Nephron progenitor cell (in vitro differentiated cells): ENCODE data around the gene PHYKPL.
A peak's percentile ranks its signal among the peaks of the same experiment; 100 is the strongest.

ENCODE experiments used
- DNase-seq: peaks from one replicate; pipeline ENCODE4 v3.0.0; 2021
- H3K27ac Mint-ChIP-seq: 2 replicates; pipeline ENCODE4 v1.8.0; 2021; ENCODE audit warnings: mild to moderate bottlenecking, moderate library complexity, mixed read lengths
- H3K27me3 Mint-ChIP-seq: 2 replicates; pipeline ENCODE4 v1.8.0; 2021; ENCODE audit warnings: mild to moderate bottlenecking, low read depth, mixed read lengths; ENCODE audit not compliant: poor library complexity
- H3K36me3 Mint-ChIP-seq: 2 replicates; pipeline ENCODE4 v1.8.0; 2021; ENCODE audit warnings: low read depth, mixed read lengths
- H3K4me1 Mint-ChIP-seq: 2 replicates; pipeline ENCODE4 v1.8.0; 2021; ENCODE audit warnings: mixed read lengths
- H3K4me3 Mint-ChIP-seq: 2 replicates; pipeline ENCODE4 v1.8.0; 2021; ENCODE audit warnings: mild to moderate bottlenecking, moderate library complexity, mixed read lengths
- H3K9me3 Mint-ChIP-seq: 2 replicates; pipeline ENCODE4 v1.8.0; 2021; ENCODE audit warnings: mild to moderate bottlenecking, moderate library complexity, mixed read lengths
- CTCF ChIP-seq: fragments of 200-600 bp; sonication (generic); IDR thresholded peaks from 2 replicates; pipeline ENCODE4 v1.5.0; 2021; ENCODE audit warnings: antibody characterized with exemption

Gene PHYKPL

GRCh38 chr5:178273665-178274541 is 41.3 kb upstream of the PHYKPL start:
- no peak overlapping the region for H3K27ac Mint-ChIP-seq
- no peak overlapping the region for H3K4me3 Mint-ChIP-seq
- no peak for DNase-seq
- H3K36me3 Mint-ChIP-seq = peaks cover 6% of the 10 kb centered on the region
- TF ChIP-seq CTCF = no peak
- H3K27me3 Mint-ChIP-seq = peaks cover 6% of the 10 kb centered on the region
- peaks cover 19% of the 10 kb centered on the region for H3K4me1 Mint-ChIP-seq
- peaks cover 12% of the 10 kb centered on the region for H3K9me3 Mint-ChIP-seq

GRCh38 chr5:178273041-178273440 is 40.4 kb upstream of the PHYKPL start:
- no peak for DNase-seq
- Mint-ChIP-seq H3K27me3 (peaks cover 6% of the 10 kb centered on the region), H3K9me3 (peaks cover 12% of the 10 kb centered on the region), H3K4me1 (peaks cover 19% of the 10 kb centered on the region), H3K36me3 (peaks cover 6% of the 10 kb centered on the region), H3K27ac (peak overlapping the region; percentile 36), H3K4me3 (no peak overlapping the region)
- TF ChIP-seq CTCF = no peak

GRCh38 chr5:178272591-178272990 is 40.0 kb upstream of the PHYKPL start:
- peaks cover 15% of the 10 kb centered on the region for H3K4me1 Mint-ChIP-seq
- H3K27ac Mint-ChIP-seq = no peak overlapping the region
- no peak for DNase-seq
- TF ChIP-seq CTCF = no peak
- no peak overlapping the region for H3K4me3 Mint-ChIP-seq
- peaks cover 12% of the 10 kb centered on the region for H3K9me3 Mint-ChIP-seq
- peaks cover 6% of the 10 kb centered on the region for H3K36me3 Mint-ChIP-seq
- peaks cover 6% of the 10 kb centered on the region for H3K27me3 Mint-ChIP-seq

GRCh38 chr5:178271726-178272479 is 39.3 kb upstream of the PHYKPL start:
- Mint-ChIP-seq H3K36me3 (peaks cover 6% of the 10 kb centered on the region), H3K4me1 (peaks cover 13% of the 10 kb centered on the region), H3K27ac (no peak overlapping the region), H3K4me3 (no peak overlapping the region), H3K27me3 (peaks cover 6% of the 10 kb centered on the region), H3K9me3 (peaks cover 12% of the 10 kb centered on the region)
- DNase-seq = no peak
- no peak for TF ChIP-seq CTCF

- Mint-ChIP-seq H3K4me1 (peaks cover 13% of the 10 kb centered on the region), H3K36me3 (peaks cover 6% of the 10 kb centered on the region), H3K27me3 (peaks cover 6% of the 10 kb centered on the region), H3K27ac (no peak overlapping the region), H3K9me3 (peaks cover 8% of the 10 kb centered on the region), H3K4me3 (no peak overlapping the region)
- TF ChIP-seq CTCF = no peak
- no peak for DNase-seq
Measured at GRCh38 chr5:178271231-178271630, 38.6 kb upstream of the PHYKPL start.
